Islet of Langerhans (tissue), 1 donor: ENCODE data around the gene UCK2.

Experiments
- FAIRE-seq: peaks from one replicate; lab custom pipeline; 2011; peaks lifted over from hg19 to GRCh38; lab: Jason Lieb, UNC

UCK2 gene

DNA sequence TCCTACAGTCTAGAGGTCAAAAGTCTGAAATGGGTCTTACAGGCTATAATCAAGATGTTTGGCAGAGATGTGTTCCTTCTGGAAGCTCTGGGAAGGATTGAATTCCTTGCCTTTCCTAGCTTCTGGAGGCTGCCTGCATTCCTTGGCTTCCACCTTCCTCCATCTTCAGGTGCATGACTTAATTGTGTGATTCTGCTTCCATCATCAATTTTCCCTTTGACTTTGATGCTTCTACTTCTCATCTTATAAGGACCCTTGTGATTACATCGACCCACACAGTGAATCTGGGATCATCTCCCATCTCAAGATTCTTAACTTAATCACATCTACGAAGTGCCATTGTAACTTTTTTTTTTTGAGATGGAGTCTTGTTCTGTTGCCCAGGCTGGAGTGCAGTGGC lies 111.4 kb downstream of the UCK2 start:
- no peak for FAIRE-seq

DNA sequence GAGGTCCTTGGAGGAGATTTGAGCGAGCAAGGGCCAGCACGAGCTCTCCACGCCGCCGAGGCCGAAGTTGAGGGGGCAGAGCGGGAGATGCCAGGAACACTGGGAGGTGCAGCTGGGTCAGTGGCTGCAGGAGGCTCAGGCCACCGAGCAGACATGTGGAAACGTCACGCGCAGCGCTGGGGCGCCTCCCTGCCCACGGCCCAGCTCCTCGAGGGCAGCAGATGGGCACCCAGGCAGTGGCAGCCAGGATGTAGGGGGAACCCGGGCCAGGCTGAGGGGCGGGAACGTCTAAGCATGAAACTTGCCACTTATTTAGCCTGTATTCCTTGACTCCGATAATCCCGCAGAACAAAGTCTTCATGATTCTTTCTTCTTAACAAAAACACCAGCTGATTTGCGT lies 114.1 kb downstream of the UCK2 start:
- no peak for FAIRE-seq

DNA sequence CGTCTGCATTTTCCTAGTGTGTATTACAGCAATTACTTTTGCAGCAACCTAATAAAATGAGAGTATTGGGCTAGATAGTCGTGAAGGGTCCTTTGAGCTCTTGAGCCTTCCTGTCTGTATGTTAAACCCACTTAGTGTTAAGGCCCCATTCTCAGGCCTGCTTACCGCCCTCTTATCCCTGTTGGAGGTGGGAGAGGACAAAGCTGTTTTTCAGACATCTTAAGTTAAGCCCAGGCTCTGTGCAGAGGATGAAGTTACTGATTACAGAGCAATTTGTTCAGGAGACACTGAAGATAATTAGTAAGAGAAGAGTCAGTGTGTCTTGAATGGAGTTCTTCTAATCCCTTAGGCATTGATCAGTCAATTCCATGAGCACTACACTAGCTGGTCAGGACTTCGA lies 114.6 kb downstream of the UCK2 start:
- FAIRE-seq, result no peak

DNA sequence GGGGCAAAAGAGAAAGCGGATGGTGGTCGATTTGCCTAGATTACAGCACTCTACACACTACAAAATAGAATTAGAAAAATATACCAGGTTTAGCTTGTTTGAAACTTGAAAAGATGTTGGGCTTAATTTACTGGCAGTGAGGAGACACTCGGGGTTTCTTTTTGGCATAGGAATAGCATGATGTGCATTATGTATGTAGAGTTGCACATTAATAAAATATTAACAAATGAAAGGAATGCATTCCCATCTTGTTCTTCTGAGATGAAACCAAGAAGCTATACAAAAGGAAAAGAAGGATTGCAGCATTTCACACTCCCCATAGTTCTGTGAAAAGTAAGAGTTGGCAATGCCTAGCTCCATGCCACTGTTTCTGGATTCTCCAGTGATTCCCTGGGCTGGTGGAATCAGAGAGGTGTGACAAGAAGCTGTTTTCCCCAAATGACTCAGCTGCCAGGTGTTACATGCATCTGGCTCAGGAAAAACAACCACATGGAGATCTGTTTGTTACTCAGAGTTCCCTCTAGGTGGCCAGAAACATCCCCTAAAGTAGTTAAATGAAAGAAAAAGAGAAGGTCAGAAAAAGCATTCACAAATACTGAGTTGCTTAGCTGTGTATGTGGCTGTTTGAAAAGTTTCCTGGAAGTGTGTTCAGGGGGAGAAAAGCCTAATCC lies 115.6 kb downstream of the UCK2 start:
- FAIRE-seq, result no peak

DNA sequence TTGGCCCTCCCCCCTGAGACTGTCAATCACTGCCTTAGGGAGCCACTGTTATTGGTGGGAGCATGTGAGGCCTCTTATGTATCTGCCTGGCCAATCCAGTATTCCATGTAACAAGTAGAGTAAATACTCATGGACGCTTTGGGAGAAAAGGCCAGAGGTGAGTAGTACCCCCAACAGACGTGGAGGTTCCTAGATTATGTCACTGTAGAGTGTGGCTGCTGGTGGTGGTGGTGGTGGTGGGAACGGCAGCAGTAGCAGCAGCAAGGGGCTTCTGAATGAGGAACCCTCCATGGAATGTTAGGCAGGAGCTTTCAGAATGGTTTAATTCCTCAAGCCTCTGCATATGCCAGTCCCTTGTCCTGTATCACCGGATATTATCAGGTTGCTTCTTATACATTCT lies 118.5 kb downstream of the UCK2 start:
- no peak for FAIRE-seq

DNA sequence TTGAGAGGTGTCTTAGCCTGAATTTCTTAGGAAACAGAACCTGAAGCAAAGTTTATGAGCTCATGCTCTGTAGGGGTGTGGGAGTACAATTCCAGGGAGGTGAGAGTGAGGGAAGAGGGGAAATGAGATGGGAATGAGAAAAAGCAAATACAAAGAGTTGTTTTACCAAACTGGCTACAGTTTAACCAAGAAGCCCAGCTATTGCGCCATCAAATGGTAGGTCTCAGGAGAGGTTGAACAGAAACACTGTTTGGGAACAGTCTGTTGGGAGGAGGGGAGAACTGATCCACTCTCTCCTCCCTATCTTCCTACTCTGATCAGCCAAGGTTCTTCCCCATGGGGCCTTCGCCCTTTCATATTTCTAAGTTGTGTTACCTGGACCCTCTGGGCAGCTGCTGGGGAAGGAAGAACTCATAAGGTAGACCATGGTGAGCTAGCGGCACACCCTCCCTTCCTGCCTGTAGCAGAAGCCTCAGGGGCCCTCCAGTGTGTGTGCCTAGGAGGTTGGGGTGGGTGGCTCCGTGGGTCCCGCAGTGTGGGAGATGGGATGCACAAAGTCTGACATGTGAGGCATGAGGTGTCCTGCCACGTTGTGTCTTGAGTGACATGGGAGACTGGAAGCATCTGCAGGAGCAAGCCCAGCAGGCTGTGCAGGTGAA lies 120.5 kb downstream of the UCK2 start:
- no peak for FAIRE-seq

DNA sequence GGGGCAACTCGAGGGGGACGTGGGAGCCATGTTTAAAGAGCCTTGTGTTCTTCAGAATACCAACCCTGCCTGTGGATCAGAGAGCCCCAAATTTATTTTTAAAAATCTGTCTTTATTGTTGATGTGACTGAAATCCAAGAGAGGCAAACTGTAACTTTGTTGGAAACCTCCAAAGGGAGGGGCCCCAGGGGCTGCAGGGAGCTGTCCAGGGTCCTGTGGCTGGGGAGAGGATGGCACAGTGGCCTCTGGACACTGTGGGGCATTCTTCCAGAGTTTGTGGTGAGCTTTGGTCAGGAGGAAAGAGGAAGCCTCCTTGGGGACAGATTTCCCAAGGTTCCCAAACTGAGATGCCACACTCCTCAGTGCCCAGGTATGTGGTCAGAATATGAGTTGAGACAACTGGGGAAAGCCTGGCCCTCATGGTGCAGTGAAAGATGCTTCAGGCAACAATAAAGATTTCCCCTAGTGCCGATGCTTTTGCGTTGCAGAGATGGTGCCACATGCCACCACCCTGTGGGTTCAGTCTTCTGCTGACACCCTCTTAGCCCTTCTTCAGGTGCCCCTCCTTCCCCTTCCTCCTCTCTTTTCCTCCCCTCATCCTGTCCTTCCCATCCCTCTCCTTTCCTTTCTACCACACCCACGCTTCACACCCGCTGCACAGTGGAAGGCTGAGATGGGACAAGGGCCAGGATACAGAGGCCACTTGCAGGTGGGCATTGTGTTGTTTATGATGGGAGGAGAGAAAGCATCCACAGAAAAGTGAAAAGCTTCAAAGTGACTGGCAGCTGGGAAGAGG lies 122.1 kb downstream of the UCK2 start:
- no peak for FAIRE-seq

DNA sequence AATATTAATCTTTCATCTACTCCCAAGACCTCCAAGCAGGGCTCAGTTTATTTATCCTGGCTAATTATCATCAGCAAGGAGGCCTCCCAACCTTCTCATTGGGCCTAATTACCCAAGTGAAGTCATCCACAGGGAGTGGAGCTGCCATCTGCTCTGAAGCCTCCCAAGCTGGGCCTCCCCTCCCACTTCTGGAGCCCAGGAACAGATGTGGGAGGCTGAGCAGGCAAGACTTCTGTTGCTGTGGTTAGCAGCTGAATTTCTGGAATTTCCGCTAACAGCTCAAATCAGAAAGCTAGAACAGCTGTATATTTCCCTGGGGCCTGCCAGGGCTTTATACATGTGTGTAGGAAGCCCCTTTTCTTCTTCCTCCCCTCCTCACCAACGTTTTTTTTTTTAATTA lies 127.5 kb downstream of the UCK2 start:
- FAIRE-seq, result no peak

DNA sequence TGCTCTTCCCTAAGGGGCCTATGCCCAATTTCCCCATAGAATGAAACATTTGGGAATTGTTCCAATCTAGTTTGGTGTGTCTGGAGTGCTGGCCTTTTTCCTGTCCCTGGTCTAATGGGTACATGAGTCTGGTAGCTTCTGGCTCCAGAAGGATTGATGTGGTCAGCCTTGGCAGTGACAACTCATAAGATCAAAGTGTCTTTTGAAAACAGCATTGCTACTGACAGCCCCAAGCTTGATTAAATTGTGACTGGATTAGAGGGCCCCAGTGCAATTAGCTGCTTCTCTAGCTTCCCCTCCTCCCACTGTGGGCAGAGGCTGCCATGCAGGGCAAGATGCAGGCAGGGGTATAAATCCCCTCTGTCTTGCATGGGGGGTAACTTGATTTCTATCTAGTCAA lies 130.9 kb downstream of the UCK2 start:
- no peak for FAIRE-seq

DNA sequence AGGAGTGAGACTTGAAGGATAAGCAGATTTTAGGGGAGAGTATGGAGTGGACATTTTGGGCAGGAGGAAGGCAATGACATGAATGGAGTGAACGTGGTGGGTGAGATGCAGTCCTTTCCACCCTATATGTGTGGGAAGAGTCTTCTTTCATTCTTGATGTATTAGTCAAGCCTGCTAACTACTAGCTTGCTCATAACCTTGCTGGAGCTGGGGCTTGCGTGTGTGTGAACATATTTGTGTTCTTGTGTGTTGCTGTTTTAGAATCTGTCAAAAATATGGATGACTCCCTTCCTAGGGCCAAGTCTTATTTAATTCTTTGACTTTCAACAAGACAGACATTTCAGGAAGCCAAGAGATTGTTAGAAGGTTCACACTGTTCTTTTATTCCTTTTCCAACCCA lies 132.7 kb downstream of the UCK2 start:
- FAIRE-seq, result no peak

DNA sequence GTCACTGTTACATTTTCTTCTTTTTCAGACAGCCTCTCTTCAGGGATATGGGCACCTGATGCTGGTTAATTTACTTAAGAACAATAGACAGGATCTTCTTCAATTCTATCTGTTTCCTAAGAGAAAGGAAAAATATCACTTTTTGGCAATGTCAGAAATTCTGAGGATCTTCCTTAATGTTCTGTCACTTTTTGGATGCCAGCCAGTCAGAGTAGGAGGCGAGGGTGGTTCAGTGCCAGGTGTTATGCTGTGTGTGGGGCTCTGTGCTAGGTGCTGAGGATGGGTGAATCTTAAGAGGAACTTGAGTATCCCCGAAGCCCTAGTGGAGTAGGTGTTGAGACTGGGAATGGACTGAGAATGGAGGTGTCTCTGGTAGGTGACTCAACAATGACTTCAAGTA lies 133.5 kb downstream of the UCK2 start:
- no peak for FAIRE-seq
